Measurements from ENCODE around the gene CNTNAP5. TPM values are rescaled to one million over a fixed set of nuclear protein-coding genes. Genes with fewer than 3 reads are reported as not detected.

The CNTNAP5 gene
- total RNA-seq, 2 donors from 2014 or later, result 0.11 TPM; not detected in 1

DNA sequence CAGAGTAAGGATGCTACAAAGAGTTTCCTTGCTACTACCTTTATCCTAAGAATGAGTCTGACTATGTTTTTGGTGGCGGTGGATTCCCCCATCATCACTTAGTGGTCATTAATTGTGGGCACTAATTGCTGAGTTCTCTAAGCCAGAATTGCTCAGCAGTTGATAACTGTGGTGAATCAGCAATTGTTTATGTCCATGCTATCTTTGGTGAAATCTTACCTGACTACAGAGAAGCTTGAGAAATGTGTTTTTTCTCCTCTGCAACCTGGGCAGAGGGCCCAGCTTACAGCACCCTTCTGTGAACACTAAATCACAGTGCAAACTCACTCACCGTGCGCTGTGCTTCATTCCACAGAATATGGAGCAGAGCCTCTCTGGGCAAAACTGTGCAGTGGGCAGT lies 683.6 kb downstream of the CNTNAP5 start:
- no peak for DNase-seq (ENCODE audit: low spot score)
- intact Hi-C loops (cut with DNase I), result no loop called here
- no peak for TF ChIP-seq POLR2A (IDR thresholded peaks at IDR 0.05)
- TF ChIP-seq CTCF (IDR thresholded peaks at IDR 0.05), result no peak
- TF ChIP-seq POLR2AphosphoS5 (IDR thresholded peaks at IDR 0.05), result no peak

DNA sequence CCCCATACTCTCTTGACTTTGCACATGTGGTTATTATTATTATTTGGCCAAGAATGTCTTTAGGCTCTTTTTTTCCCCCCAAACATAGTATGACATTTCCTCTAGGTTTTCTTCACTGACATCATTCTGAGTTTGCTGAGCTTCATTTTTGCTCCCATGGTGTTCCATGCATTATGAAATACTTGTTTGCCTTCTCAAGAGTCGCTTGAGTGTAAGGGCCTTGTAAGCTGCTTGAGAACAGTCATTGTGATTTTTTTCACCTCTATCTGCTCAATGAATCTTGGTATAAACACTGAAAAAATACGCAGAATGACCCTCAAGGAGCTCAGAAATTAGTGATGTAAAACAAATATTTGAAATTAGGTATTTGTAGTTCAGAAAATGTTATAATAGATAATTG lies 688.9 kb downstream of the CNTNAP5 start:
- H3K27me3 ChIP-seq (replicated peaks; ENCODE audit: insufficient read depth), result no peaks in the 10 kb centered on the region
- no peaks in the 10 kb centered on the region for H3K4me1 ChIP-seq (replicated peaks)
- no peak overlapping the region for H3K4me3 ChIP-seq
- no peak overlapping the region for H3K27ac ChIP-seq
- no peak for DNase-seq (ENCODE audit: low spot score)
- H3K9me3 ChIP-seq, result no peaks in the 10 kb centered on the region
- 72% methylated on average over 2 of the region's 2 CpGs for WGBS
- intact Hi-C loops (cut with DNase I), result no loop called here
- no peaks in the 10 kb centered on the region for H3K36me3 ChIP-seq
- no peak for TF ChIP-seq POLR2AphosphoS5 (IDR thresholded peaks at IDR 0.05)
- TF ChIP-seq CTCF (IDR thresholded peaks at IDR 0.05), result no peak
- no peak for TF ChIP-seq POLR2A (IDR thresholded peaks at IDR 0.05)

More for the DNA sequence above, 683.6 kb downstream of the CNTNAP5 start:
- no peak overlapping the region for H3K4me3 ChIP-seq
- no peaks in the 10 kb centered on the region for H3K36me3 ChIP-seq
- no peak overlapping the region for H3K27ac ChIP-seq
- H3K27me3 ChIP-seq (replicated peaks; ENCODE audit: insufficient read depth), result no peaks in the 10 kb centered on the region
- no peaks in the 10 kb centered on the region for H3K9me3 ChIP-seq
- no peaks in the 10 kb centered on the region for H3K4me1 ChIP-seq (replicated peaks)
- 64% methylated on average over 3 of the region's 3 CpGs for WGBS

DNA sequence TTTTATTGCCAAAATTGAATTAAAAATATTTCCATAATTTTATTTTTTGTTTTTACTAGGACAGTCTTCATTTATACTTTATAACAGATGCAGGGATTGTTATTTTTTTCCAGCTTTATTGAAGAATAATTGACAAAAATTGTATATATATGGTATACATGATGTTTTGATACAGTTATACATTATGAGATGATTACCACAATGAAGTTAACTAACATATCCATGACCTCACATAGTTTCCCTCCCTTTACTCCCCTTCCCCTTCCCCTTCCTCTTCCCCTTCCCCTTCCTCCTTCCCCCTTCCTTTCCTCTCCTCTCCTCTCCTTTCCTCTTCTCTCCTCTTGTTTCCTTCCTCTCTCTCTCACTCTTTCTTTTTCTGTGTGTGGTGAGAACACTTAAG lies 700.1 kb downstream of the CNTNAP5 start:
- H3K4me3 ChIP-seq, result no peak overlapping the region
- TF ChIP-seq POLR2AphosphoS5 (IDR thresholded peaks at IDR 0.05) (no peak), CTCF (IDR thresholded peaks at IDR 0.05) (no peak), POLR2A (IDR thresholded peaks at IDR 0.05) (no peak)
- no peak for DNase-seq (ENCODE audit: low spot score)
- no peak overlapping the region for H3K27ac ChIP-seq
- H3K36me3 ChIP-seq, result no peaks in the 10 kb centered on the region
- no peaks in the 10 kb centered on the region for H3K27me3 ChIP-seq (replicated peaks; ENCODE audit: insufficient read depth)
- no peaks in the 10 kb centered on the region for H3K9me3 ChIP-seq
- intact Hi-C loops (cut with DNase I), result no loop called here
- no peaks in the 10 kb centered on the region for H3K4me1 ChIP-seq (replicated peaks)

DNA sequence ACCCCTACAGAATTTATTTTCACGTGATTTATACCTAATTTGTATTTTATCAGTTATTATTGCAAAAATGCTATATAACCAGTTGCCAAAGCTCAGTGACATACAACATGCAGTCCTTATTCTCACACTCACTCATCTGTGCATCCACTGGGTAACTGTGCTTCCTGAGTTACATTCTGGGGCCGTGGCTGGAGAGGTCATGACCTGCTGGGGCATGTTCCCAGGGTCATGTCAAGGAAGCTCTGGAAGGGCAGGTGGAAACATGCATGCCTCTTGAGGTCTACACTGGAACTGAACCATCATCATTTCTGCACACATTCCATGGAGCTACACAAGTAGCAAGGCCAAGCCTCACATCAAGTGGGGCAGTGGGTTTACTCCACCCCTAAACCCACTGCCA lies 715.5 kb downstream of the CNTNAP5 start:
- DNase-seq (ENCODE audit: low spot score), result no peak
- WGBS, result 30% methylated on average over 2 of the region's 2 CpGs

More for the DNA sequence above, 715.5 kb downstream of the CNTNAP5 start:
- H3K4me3 ChIP-seq, result no peak overlapping the region
- no peaks in the 10 kb centered on the region for H3K9me3 ChIP-seq
- no peaks in the 10 kb centered on the region for H3K36me3 ChIP-seq
- no peaks in the 10 kb centered on the region for H3K4me1 ChIP-seq (replicated peaks)
- TF ChIP-seq POLR2A (IDR thresholded peaks at IDR 0.05) (no peak), POLR2AphosphoS5 (IDR thresholded peaks at IDR 0.05) (no peak), CTCF (IDR thresholded peaks at IDR 0.05) (no peak)
- intact Hi-C loops (cut with DNase I), result no loop called here
- no peaks in the 10 kb centered on the region for H3K27me3 ChIP-seq (replicated peaks; ENCODE audit: insufficient read depth)
- H3K27ac ChIP-seq, result no peak overlapping the region
